ENCODE data around the gene THAP3.

DNA sequence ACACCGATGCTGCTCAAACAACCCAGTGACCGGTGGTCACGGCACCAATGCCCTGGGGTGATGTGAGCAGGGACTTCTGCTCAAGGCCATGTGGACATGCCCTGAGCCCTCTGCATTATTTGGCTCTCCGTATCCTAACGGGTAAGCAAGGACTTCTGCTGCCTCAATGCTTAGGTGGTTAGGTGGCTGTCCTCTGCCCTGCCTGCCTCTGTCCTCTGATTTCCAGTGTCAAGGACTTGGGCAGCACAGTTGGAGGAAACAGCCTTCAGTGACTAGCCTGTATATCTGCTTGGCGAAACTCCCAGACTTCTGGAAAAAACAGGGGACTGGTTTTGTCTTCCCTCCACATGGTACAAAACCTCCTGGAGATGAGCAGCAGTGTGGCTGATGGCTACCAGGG lies 42.5 kb downstream of the THAP3 start:
- TF ChIP-seq, protein P1, sequence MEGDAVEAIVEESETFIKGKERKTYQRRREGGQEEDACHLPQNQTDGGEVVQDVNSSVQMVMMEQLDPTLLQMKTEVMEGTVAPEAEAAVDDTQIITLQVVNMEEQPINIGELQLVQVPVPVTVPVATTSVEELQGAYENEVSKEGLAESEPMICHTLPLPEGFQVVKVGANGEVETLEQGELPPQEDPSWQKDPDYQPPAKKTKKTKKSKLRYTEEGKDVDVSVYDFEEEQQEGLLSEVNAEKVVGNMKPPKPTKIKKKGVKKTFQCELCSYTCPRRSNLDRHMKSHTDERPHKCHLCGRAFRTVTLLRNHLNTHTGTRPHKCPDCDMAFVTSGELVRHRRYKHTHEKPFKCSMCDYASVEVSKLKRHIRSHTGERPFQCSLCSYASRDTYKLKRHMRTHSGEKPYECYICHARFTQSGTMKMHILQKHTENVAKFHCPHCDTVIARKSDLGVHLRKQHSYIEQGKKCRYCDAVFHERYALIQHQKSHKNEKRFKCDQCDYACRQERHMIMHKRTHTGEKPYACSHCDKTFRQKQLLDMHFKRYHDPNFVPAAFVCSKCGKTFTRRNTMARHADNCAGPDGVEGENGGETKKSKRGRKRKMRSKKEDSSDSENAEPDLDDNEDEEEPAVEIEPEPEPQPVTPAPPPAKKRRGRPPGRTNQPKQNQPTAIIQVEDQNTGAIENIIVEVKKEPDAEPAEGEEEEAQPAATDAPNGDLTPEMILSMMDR (IDR thresholded peaks at IDR 0.05 in 8 of 11, conservative IDR thresholded peaks at IDR 0.05 in 3 of 11): no peak
- TF ChIP-seq POLR2AphosphoS5 (IDR thresholded peaks at IDR 0.05) (peak in 1 of 3 donors; percentile 40), POLR2A (IDR thresholded peaks at IDR 0.05) (no peak)

Data from spleen (tissue), 7 donors.